Gastroesophageal sphincter (tissue), 4 donors: ENCODE measurements around the gene ZNF185. TPM values are rescaled to one million over a fixed set of nuclear protein-coding genes. Genes with fewer than 3 reads are reported as not detected.

Source experiments
- ATAC-seq: fragments of 150-250 bp; one replicate; pipeline ENCODE4 v1.9.1; 2016; ENCODE audit warnings: mild to moderate bottlenecking, moderate library complexity
- H3K27ac ChIP-seq, 4 donors: fragments of 200-600 bp; sonication (generic) in 3 of 4; 1 replicate in 3 of 4; 2 replicates in 1 of 4; pipeline ENCODE4 v1.5.1; 2016 to 2019
- H3K27me3 ChIP-seq: fragments of 200-600 bp; sonication (generic); one replicate; pipeline ENCODE4 v1.5.1; 2019
- H3K36me3 ChIP-seq, 2 donors: fragments of 200-600 bp; sonication (generic); one replicate each; pipeline ENCODE4 v1.5.1; 2019; ENCODE audit warnings: control low read depth in 1 of 2
- H3K4me1 ChIP-seq, 3 donors: fragments of 200-600 bp; sonication (generic); 1 replicate in 2 of 3; 2 replicates in 1 of 3; pipeline ENCODE4 v1.5.1; 2016 to 2019; ENCODE audit warnings: control low read depth in 2 of 3
- H3K4me3 ChIP-seq, 2 donors: fragments of 200-600 bp; sonication (generic); one replicate each; pipeline ENCODE4 v1.5.1; 2019; ENCODE audit warnings: mild to moderate bottlenecking in 1 of 2, moderate library complexity in 1 of 2
- H3K9me3 ChIP-seq, 3 donors: fragments of 200-600 bp; sonication (generic); one replicate each; pipeline ENCODE4 v1.5.1; 2017 to 2019; ENCODE audit warnings: control low read depth in 2 of 3
- EP300 ChIP-seq: sonication (generic); formaldehyde crosslinking; IDR thresholded peaks from one replicate; pipeline ENCODE4 v1.6.1; 2017; ENCODE audit warnings: antibody characterized with exemption, mild to moderate bottlenecking
- POLR2A ChIP-seq, 2 donors: fragments of 450-650 bp; IDR thresholded peaks; one replicate each; pipeline ENCODE4 v1.6.1; 2017; ENCODE audit warnings: antibody characterized with exemption in 2 of 2, mild to moderate bottlenecking in 2 of 2, moderate library complexity in 1 of 2
- POLR2AphosphoS5 ChIP-seq: sonication (generic); formaldehyde crosslinking; IDR thresholded peaks from one replicate; pipeline ENCODE4 v1.6.1; 2017; ENCODE audit warnings: antibody characterized with exemption
- WGBS, 2 donors: methylation state at CpG; one replicate each; pipeline ENCODE4 v1.1.5; 2018; ENCODE audit warnings: low coverage in 1 of 2; 5-methylcytosine and 5-hydroxymethylcytosine counted together
- total RNA-seq, 4 donors: library from RNA; depleted of rRNA; stranded (reverse); fragments of >200 nt; gene quantifications; one replicate each; pipeline ENCODE4 v1.1.0, GENCODE V29; 2016
- TF ChIP-seq, protein P1 (sequence below), 4 experiments: fragments of 200-600 bp in 2 of 4; fragments of 450-650 bp in 2 of 4; sonication (generic) in 1 of 4; IDR thresholded peaks; one replicate each; pipeline ENCODE4 v1.5.1; 2017 to 2019; ENCODE audit warnings: antibody characterized with exemption in 4 of 4, mild to moderate bottlenecking in 2 of 4, moderate library complexity in 2 of 4

The ZNF185 gene
- total RNA-seq, 4 donors from 2014 or later: 2.7 to 13.7 (median 3.6) TPM

DNA sequence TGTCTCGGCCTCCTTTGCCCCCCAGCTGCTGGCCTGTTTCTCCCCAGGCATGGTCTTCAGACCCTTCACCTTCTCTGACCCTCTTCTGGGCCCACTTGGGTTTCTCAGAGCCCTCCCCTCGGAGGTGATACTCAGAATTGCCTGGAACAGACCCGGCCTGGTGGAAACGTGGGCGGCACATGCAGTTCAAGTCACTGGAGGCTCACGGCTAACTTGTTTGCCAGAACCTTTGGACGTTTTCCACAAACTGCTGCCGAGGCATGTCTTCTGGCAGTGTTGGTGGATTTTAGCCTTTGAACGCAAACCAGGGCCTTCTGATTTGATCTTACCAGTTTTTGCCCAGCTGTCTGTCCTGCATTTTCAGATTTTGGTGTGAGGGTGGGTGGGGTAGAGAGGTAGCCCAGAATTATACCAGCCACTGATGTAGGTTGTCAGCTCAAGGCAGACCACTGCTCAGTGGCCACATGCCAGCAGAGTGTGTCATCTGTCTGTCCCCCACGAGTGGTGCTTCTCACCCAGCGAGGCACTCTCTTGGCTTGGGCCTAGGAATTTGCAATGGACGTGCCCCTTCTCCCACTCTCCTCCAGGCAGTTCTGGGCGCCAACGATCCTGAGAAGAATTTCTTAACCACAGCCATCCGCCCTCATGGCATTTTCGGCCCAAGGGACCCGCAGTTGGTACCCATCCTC lies 32.5 kb upstream of the ZNF185 start:
- Histone ChIP-seq H3K27me3 (no peaks in the 10 kb centered on the region), H3K4me1 (no peaks in the 10 kb centered on the region), H3K27ac (no peak overlapping the region), H3K9me3 (no peaks in the 10 kb centered on the region), H3K4me3 (no peak overlapping the region), H3K36me3 (peaks cover 0 to 96% of the 10 kb centered on the region in 2 donors)
- TF ChIP-seq, protein P1, sequence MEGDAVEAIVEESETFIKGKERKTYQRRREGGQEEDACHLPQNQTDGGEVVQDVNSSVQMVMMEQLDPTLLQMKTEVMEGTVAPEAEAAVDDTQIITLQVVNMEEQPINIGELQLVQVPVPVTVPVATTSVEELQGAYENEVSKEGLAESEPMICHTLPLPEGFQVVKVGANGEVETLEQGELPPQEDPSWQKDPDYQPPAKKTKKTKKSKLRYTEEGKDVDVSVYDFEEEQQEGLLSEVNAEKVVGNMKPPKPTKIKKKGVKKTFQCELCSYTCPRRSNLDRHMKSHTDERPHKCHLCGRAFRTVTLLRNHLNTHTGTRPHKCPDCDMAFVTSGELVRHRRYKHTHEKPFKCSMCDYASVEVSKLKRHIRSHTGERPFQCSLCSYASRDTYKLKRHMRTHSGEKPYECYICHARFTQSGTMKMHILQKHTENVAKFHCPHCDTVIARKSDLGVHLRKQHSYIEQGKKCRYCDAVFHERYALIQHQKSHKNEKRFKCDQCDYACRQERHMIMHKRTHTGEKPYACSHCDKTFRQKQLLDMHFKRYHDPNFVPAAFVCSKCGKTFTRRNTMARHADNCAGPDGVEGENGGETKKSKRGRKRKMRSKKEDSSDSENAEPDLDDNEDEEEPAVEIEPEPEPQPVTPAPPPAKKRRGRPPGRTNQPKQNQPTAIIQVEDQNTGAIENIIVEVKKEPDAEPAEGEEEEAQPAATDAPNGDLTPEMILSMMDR (IDR thresholded peaks at IDR 0.05): no peak
- TF ChIP-seq POLR2AphosphoS5: no peak
- WGBS, 2 donors: 83% methylated on average over 1 of the region's 17 CpGs; no CpG with 5 or more reads in 1 of the 2 donors
- no peak for ATAC-seq

DNA sequence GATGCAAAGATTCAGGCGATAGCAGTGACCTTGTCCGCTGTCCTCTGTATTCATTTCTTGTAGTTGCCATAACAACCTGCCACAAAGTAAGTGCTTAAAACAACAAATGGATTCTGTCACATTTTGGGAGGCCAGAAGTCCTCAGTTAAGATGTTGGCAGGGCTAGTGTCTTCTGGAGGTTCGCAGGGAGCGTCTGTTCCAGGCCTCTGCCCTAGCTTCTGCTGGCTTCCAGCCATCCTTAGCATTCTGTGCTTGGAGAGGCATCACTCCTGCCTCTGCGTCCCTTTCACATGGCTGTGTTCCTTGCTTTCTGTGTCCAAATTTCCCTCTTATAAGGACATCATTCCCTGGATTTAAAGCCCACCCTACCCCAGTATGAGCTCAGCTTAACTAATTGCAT lies 31.5 kb upstream of the ZNF185 start:
- 80% methylated on average over 1 of the region's 5 CpGs; no CpG with 5 or more reads in 1 of the 2 donors for WGBS, 2 donors
- Histone ChIP-seq H3K4me1 (no peaks in the 10 kb centered on the region), H3K27ac (no peak overlapping the region), H3K27me3 (no peaks in the 10 kb centered on the region), H3K4me3 (no peak overlapping the region), H3K36me3 (peaks cover 0 to 88% of the 10 kb centered on the region in 2 donors), H3K9me3 (no peaks in the 10 kb centered on the region)
- no peak for ATAC-seq
- TF ChIP-seq POLR2AphosphoS5 (no peak), EP300 (no peak), POLR2A (IDR thresholded peaks at IDR 0.05) (no peak)
- TF ChIP-seq, protein P1 (IDR thresholded peaks at IDR 0.05): no peak

DNA sequence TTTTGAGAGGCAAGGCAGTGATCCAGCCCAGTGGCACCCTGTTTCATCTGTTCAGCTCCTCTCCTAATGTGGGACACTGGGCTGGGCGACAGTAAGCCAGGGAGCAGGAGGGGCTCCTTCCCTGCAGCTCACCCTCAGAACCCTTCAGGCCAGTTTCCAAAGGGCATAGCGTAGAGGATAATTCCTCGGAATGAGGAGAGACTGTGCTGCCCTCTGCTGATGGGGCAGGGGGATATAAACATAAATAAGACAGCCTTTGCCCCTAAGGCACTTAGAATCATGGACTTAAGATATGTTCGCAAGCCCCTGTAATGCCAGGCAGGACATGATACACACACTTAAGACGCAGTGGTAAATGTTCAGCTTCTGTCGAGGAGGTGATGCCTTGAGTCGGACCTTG lies 27.9 kb upstream of the ZNF185 start:
- Histone ChIP-seq H3K4me1 (no peaks in the 10 kb centered on the region), H3K9me3 (no peaks in the 10 kb centered on the region), H3K4me3 (no peak overlapping the region), H3K27ac (no peak overlapping the region), H3K36me3 (peaks cover 0 to 56% of the 10 kb centered on the region in 2 donors), H3K27me3 (no peaks in the 10 kb centered on the region)
- no peak for ATAC-seq
- TF ChIP-seq, protein P1 (IDR thresholded peaks at IDR 0.05): no peak
- TF ChIP-seq POLR2A (IDR thresholded peaks at IDR 0.05): no peak
- TF ChIP-seq POLR2AphosphoS5: no peak
- TF ChIP-seq EP300: no peak
- 63% methylated on average over 4 of the region's 7 CpGs; no CpG with 5 or more reads in 1 of the 2 donors for WGBS, 2 donors

DNA sequence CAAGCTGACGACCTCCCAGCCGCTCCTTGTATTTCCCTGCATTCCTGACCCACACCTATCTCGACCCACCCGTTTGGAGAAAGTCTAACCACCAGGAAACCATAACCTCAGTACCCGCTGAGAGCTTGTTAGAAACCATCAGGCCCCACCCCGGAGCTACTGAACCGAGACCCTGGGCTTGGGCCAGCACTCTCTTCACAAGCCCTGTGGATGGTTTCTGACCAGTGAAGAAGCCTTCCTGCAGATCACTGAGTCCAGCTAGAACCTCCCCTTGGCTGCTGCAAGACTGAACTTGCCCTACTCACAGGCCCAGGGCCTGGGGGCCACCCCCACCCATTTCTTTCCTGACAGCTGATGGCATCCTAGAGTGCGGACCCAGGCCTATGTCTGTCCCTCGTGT lies 26.6 kb upstream of the ZNF185 start:
- WGBS, 2 donors: 92% methylated on average over 2 of the region's 9 CpGs; no CpG with 5 or more reads in 1 of the 2 donors
- TF ChIP-seq POLR2A (IDR thresholded peaks at IDR 0.05): no peak
- TF ChIP-seq EP300: no peak
- TF ChIP-seq, protein P1 (IDR thresholded peaks at IDR 0.05): no peak
- TF ChIP-seq POLR2AphosphoS5: no peak
- no peak for ATAC-seq

DNA sequence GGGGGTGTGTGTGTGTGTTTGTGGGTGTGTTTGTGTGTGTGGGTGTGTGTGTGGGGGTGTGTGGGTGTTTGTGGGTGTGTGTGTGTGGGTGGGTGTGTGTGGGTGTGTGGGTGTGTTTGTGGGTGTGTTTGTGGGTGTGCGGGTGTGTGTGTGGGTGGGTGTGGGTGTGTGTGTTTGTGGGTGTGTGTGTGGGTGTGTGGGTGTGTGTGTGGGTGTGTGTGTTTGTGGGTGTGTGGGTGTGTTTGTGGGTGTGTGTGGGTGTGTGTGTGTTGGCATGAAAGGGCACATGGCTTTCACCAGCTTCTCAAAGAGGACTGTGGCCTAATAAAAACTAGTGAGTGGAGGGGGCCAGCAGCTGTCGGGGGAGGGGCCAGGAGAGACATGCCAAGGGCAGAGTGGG lies 25.3 kb upstream of the ZNF185 start:
- Histone ChIP-seq H3K4me1 (no peaks in the 10 kb centered on the region), H3K27ac (no peak overlapping the region), H3K9me3 (no peaks in the 10 kb centered on the region), H3K36me3 (peaks cover 0 to 30% of the 10 kb centered on the region in 2 donors), H3K4me3 (no peak overlapping the region), H3K27me3 (no peaks in the 10 kb centered on the region)
- TF ChIP-seq EP300 (no peak), POLR2AphosphoS5 (no peak), POLR2A (IDR thresholded peaks at IDR 0.05) (no peak)
- TF ChIP-seq, protein P1 (IDR thresholded peaks at IDR 0.05): no peak
- WGBS, 2 donors: 50% methylated on average over 2 of the region's 2 CpGs; no CpG with 5 or more reads in 1 of the 2 donors
- no peak for ATAC-seq

More for the DNA sequence above, 26.6 kb upstream of the ZNF185 start:
- H3K36me3 ChIP-seq: peaks cover 0 to 43% of the 10 kb centered on the region in 2 donors
- H3K4me1 ChIP-seq: no peaks in the 10 kb centered on the region
- H3K9me3 ChIP-seq: no peaks in the 10 kb centered on the region
- H3K27ac ChIP-seq: no peak overlapping the region
- no peaks in the 10 kb centered on the region for H3K27me3 ChIP-seq
- H3K4me3 ChIP-seq: no peak overlapping the region
